AG10803 (cell line): ENCODE data around the gene REG4.

Experiments
- DNase-seq: peaks from one replicate; pipeline ENCODE4 v3.0.0; 2010; ENCODE audit warnings: low read depth
- H3K4me3 ChIP-seq: 2 replicates; pipeline ENCODE4 v1.5.1; 2011; ENCODE audit warnings: mild to moderate bottlenecking, low read length, control low read depth
- TF ChIP-seq, protein P1 (sequence below): conservative IDR thresholded peaks from 2 replicates; pipeline ENCODE4 v1.5.1; 2011; ENCODE audit warnings: mild to moderate bottlenecking, low read length, control low read depth, inconsistent platforms

Gene REG4

DNA sequence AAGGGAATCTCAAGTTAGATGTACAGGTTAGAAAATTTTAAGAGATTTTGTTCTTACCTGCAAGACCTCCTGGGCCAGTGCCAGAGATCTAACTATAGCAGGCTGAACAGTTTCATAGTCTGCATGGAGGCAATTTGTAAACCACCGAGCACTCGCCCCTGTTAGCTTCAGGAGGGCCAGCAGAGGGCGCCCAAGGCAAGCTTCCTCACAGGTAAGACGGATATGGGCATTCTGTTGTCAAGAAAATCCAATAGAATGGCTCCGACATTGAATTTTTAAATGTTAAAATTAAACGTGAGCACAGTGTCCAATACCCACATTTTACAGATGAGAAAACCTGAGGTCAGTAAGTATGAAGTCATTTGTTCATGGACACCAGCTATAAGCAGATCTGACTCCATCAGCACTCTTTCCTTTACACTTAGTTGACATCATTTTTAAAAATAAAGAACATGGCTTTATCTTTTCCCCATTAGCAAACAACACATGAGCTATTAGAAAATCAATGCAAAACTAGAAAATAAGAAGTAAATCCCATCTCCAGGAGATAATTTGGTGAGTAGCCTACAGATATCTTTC lies 2.2 kb downstream of the REG4 start:
- H3K4me3 ChIP-seq = no peak overlapping the region
- DNase-seq = peak; percentile 65
- TF ChIP-seq, protein P1, sequence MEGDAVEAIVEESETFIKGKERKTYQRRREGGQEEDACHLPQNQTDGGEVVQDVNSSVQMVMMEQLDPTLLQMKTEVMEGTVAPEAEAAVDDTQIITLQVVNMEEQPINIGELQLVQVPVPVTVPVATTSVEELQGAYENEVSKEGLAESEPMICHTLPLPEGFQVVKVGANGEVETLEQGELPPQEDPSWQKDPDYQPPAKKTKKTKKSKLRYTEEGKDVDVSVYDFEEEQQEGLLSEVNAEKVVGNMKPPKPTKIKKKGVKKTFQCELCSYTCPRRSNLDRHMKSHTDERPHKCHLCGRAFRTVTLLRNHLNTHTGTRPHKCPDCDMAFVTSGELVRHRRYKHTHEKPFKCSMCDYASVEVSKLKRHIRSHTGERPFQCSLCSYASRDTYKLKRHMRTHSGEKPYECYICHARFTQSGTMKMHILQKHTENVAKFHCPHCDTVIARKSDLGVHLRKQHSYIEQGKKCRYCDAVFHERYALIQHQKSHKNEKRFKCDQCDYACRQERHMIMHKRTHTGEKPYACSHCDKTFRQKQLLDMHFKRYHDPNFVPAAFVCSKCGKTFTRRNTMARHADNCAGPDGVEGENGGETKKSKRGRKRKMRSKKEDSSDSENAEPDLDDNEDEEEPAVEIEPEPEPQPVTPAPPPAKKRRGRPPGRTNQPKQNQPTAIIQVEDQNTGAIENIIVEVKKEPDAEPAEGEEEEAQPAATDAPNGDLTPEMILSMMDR = peak; percentile 96

DNA sequence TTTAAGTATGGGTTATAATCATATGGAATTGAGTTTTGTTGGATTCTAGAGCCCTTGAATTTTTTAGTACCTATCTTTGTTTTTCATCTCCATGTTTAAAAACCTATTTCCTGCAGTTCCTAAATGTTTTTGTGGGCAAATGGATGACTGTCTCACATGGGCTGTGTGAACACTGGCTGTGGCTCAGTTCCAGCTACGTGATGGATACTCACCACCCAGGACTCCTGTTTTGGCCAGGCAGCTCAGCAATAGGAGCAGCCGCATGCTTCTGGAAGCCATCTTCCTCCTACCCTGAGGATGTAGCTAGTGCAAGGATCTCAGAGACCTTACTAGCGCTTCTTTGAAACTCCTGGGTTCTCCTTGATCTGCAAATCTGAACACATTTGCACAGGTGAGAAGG lies 2.8 kb downstream of the REG4 start:
- DNase-seq = peak; percentile 29
- no peak overlapping the region for H3K4me3 ChIP-seq
- TF ChIP-seq, protein P1 = no peak

DNA sequence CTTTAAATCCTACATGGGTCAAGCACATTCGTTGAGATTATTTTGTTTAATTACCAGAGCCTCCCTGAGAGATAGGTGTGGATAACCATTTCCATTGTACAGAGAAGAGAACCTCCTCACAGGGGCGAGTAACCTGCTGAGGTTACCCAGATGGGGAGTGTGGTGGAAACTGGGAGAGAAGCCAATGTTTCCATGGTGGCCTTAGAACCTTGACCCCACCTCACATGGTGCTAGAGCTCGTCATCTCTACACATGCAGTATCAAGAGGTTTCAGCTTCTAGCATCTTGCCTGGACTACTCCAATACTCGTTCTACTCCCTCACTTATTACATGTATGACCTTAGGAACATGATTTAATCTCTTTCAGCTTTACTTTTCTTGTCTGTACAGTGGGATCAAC lies 4.8 kb downstream of the REG4 start:
- TF ChIP-seq, protein P1 = no peak
- no peak overlapping the region for H3K4me3 ChIP-seq
- no peak for DNase-seq

DNA sequence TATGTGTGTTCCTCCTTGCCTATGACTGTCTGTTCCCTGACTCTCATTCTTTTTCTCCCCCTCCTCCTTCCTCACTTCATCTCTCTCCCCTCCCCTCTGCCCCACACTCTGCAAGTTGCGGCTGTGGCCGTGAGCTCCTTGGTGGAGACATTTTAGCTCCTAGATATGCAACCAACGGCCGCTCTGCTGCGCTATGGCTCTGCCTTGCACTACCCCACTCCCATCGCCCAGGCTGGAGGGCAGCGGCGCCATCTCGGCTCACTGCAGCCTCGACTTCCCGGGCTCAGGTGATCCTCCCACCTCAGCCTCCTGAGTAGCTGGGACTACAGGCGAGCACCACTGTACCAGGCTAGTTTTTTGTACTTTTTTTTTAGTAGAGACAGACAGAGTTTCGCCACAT lies 5.5 kb downstream of the REG4 start:
- TF ChIP-seq, protein P1 = no peak
- no peak overlapping the region for H3K4me3 ChIP-seq
- no peak for DNase-seq

DNA sequence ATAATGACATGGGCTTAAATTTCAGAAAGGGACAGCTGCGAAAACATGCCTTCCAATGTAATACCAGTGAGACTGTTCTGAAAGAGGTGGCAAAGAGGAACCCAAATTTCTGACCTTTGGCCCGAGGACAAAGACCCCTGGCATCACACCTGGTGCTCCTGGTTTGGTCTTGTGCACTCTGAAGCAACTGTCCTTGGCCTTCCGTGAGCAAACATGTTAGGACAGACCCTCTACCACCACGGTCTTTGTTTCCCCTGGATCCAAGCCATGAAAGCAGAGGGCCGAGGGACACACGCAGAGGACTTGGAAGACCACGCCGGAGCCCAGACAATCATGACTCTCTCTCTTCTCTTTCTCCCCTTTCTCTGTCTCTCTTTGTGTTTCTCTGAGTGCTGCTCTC lies 6.0 kb downstream of the REG4 start:
- H3K4me3 ChIP-seq = no peak overlapping the region
- TF ChIP-seq, protein P1 = no peak
- no peak for DNase-seq

DNA sequence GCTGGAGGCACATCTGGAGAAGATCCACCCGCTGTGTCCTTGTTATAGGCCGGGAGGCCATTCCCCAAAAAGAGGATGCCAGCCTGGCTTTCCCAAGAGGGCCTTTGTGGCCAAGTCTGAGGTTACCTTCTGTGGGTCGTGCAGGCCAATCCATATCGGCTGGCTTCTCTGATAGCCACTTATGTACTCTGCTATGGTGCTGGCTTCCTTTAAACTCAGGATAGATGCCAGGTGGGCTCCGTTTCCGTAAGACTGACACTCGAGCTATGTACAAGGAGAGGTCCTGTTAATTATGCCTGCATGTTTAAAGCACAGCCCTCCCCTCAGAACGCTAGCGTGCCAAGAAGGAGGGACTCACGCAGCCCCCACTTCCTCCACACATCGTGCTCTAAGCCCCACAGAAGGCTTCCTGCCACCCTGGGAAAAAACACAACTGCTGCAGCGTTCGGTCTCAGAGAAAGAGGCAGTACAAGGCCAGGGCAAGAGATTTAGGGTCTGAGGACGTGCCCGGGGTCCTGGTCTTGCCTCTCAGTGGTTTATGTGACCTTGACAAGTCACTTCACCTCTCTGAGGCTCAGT lies 11.6 kb downstream of the REG4 start:
- no peak for DNase-seq
- TF ChIP-seq, protein P1 = no peak
- H3K4me3 ChIP-seq = no peak overlapping the region

DNA sequence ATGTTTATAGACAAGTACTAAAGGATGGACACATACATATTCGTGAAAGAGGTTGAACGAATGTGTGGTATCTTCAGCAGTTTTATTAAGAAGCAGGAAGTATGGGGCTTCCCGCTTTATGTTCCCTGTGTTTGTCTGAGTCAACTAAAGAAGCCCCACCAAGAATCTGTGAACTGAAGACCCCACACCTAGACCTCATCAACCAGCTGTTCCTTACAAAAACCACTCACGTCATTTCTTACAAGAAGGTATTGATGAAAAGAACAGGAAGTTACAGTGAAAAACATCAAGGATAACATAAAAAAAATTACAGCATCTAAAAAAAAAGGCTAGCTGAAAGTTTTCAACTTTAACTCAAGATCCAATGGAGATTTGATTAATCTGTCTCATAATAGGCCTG lies 12.3 kb downstream of the REG4 start:
- no peak for DNase-seq
- TF ChIP-seq, protein P1 = no peak
- H3K4me3 ChIP-seq = no peak overlapping the region
